Hindlimb muscle (tissue), 1 donor: ENCODE measurements around the gene TMEM120B. TPM values are rescaled to one million over a fixed set of nuclear protein-coding genes. Genes with fewer than 3 reads are reported as not detected.
"Not testable (repeated sequence)": the region's sequence is repeated elsewhere in the genome, so short reads cannot be mapped to it uniquely, and the experiment has no call there.

Experiments
- DNase-seq: peaks from one replicate; pipeline ENCODE4 v3.0.0-alpha.2; 2013
- polyA plus RNA-seq: library from polyadenylated mRNA; unstranded; fragments of 120-200 nt; gene quantifications from one replicate; pipeline ENCODE4 v1.2.1, GENCODE V29; 2013; ENCODE audit not compliant: insufficient read length

Gene TMEM120B
- polyA plus RNA-seq, 1 donor, result 30.4 TPM

GRCh38 chr12:121709478-121709961 is 3.0 kb upstream of the TMEM120B start:
- DNase-seq, result no peak

GRCh38 chr12:121711361-121712189 is 977 bp upstream of the TMEM120B start:
- no peak for DNase-seq

GRCh38 chr12:121712190-121712460 is 427 bp upstream of the TMEM120B start:
- DNase-seq, result peak; percentile 73

- peak; percentile 38 for DNase-seq
Observed at GRCh38 chr12:121713257-121713777, 765 bp downstream of the TMEM120B start.

- no peak for DNase-seq
Observed at GRCh38 chr12:121713793-121714192, 1.2 kb downstream of the TMEM120B start.

GRCh38 chr12:121715055-121715454 is 2.5 kb downstream of the TMEM120B start:
- not testable (repeated sequence) for DNase-seq

- no peak for DNase-seq
Observed at GRCh38 chr12:121715862-121716435, 3.4 kb downstream of the TMEM120B start.

GRCh38 chr12:121717041-121717699 is 4.6 kb downstream of the TMEM120B start:
- no peak for DNase-seq

- DNase-seq, result no peak
Observed at GRCh38 chr12:121718653-121719239, 6.2 kb downstream of the TMEM120B start.

- DNase-seq, result no peak
Observed at GRCh38 chr12:121719926-121720414, 7.4 kb downstream of the TMEM120B start.

- no peak for DNase-seq
Observed at GRCh38 chr12:121720762-121721161, 8.2 kb downstream of the TMEM120B start.

GRCh38 chr12:121722511-121722910 is 10.0 kb downstream of the TMEM120B start:
- no peak for DNase-seq

GRCh38 chr12:121723200-121723599 is 10.6 kb downstream of the TMEM120B start:
- no peak for DNase-seq

GRCh38 chr12:121724925-121725324 is 12.4 kb downstream of the TMEM120B start:
- DNase-seq, result no peak

GRCh38 chr12:121725423-121725822 is 12.9 kb downstream of the TMEM120B start:
- DNase-seq, result no peak

- no peak for DNase-seq
Observed at GRCh38 chr12:121729021-121729420, 16.5 kb downstream of the TMEM120B start.

- DNase-seq, result no peak
Observed at GRCh38 chr12:121731473-121731872, 18.9 kb downstream of the TMEM120B start.

GRCh38 chr12:121733849-121734248 is 21.3 kb downstream of the TMEM120B start:
- DNase-seq, result no peak

GRCh38 chr12:121738340-121738858 is 25.8 kb downstream of the TMEM120B start:
- DNase-seq, result no peak

GRCh38 chr12:121740847-121741246 is 28.3 kb downstream of the TMEM120B start:
- DNase-seq, result no peak

- DNase-seq, result no peak
Observed at GRCh38 chr12:121741743-121742142, 29.2 kb downstream of the TMEM120B start.

GRCh38 chr12:121745545-121745944 is 33.0 kb downstream of the TMEM120B start:
- not testable (repeated sequence) for DNase-seq

GRCh38 chr12:121748218-121748570 is 35.6 kb downstream of the TMEM120B start:
- DNase-seq, result no peak
